ENCODE data around the gene OVOL3. TPM values are rescaled to one million over a fixed set of nuclear protein-coding genes. Genes with fewer than 3 reads are reported as not detected.

The OVOL3 gene
- total RNA-seq, 1 donor from 2014 or later, result not detected

DNA sequence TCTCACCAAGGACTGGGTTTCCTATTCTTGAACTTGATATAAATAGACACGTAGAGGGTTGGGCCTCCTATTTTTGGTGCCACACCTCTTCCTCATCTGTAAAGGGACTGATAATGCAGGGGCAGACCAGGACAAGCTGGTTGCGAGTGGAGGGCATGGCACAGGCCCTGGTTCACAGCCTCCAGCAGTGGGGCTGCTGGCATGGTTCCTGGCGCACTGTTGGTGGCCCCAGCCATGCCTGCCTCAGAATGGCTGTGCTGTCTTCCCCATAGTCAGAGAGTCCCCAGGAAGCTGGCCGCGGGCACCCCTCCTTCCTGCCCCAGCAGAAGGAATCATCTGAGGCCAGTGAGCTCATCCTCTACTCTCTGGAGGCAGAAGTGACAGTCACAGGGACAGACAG, 10.5 kb upstream of the OVOL3 start:
- DNase-seq (ENCODE audit: low read depth in 2 of 2), result no peak

DNA sequence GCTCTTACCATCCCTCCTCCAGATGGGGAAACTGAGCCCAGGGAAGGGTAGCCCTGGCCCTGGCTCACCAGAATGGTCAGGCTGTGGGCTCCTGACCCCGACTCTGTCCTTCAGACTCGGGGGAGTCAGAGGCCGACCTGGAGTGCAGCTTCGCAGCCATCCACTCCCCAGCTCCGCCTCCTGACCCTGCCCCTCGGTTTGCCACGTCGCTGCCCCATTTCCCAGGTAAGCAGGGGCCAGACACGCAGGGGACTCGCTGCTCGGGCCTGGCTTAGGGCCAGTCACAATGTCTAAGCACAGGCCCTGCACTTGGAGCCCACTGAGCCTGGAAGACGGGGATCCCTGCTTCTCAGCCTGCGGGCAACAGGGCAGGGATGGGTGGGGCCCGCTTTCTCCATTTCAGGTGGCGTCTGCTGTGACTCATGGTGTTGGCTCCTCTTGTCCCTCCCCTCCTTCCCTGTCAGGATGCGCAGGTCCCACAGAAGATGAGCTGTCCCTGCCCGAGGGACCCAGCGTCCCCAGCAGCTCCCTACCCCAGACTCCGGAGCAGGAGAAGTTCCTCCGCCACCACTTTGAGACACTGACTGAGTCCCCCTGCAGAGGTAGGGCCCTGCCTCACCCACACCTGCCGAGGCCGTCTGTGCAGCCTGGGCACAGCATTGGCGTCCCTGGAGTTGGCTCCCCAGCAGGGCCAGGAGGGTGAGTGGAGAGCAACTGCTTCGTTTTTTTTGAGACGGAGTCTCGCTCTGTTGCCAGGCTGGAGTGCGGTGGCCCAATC, 9.2 kb upstream of the OVOL3 start:
- no peak for DNase-seq (ENCODE audit: low read depth in 2 of 2)

GRCh38 chr19:36103040-36103626, 7.8 kb upstream of the OVOL3 start:
- no peak for DNase-seq (ENCODE audit: low read depth in 2 of 2)

GRCh38 chr19:36103842-36104552, 6.9 kb upstream of the OVOL3 start:
- DNase-seq (ENCODE audit: low read depth in 2 of 2), result no peak

- DNase-seq (ENCODE audit: low read depth in 2 of 2), result no peak
Observed at GRCh38 chr19:36106441-36106840, 4.5 kb upstream of the OVOL3 start.

DNA sequence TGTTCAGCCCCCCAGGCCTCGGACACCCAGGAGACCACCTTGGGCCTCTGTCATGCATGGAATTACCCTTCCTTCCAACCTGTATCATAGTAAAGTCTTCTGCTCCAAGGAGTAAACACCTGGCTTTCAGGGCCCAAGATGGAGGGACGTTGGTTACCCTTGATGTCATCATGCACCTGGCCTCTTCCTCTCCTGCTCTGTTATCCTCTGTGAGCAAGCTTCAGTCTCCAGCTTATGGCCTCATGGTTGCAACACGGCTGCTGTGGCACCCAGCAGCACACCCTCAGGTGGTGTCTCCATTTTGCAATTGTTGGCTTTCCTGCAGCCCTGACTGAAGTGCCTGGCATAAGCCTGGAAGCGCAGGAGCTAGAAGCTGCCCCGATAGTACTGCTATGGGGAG, 4.0 kb upstream of the OVOL3 start:
- no peak for DNase-seq (ENCODE audit: low read depth in 2 of 2)

GRCh38 chr19:36108684-36109083, 2.3 kb upstream of the OVOL3 start:
- no peak for DNase-seq (ENCODE audit: low read depth in 2 of 2)

GRCh38 chr19:36111200-36111539, 227 bp downstream of the OVOL3 start:
- no peak for DNase-seq (ENCODE audit: low read depth in 2 of 2)

GRCh38 chr19:36112678-36113077, 1.7 kb downstream of the OVOL3 start:
- no peak for DNase-seq (ENCODE audit: low read depth in 2 of 2)

GRCh38 chr19:36113425-36113824, 2.5 kb downstream of the OVOL3 start:
- DNase-seq (ENCODE audit: low read depth in 2 of 2), result no peak

- DNase-seq (ENCODE audit: low read depth in 2 of 2), result peak; percentile 49 to 51
Observed at GRCh38 chr19:36113894-36114720, 3.2 kb downstream of the OVOL3 start.

GRCh38 chr19:36114721-36115452, 3.9 kb downstream of the OVOL3 start, which contains the start of gene POLR2I:
TSS of gene POLR2I (minus strand) at chr19:36114875. CDS start at chr19:36114856, 19 bp downstream.
- peak; percentile 100 for DNase-seq (ENCODE audit: low read depth in 2 of 2)

DNA sequence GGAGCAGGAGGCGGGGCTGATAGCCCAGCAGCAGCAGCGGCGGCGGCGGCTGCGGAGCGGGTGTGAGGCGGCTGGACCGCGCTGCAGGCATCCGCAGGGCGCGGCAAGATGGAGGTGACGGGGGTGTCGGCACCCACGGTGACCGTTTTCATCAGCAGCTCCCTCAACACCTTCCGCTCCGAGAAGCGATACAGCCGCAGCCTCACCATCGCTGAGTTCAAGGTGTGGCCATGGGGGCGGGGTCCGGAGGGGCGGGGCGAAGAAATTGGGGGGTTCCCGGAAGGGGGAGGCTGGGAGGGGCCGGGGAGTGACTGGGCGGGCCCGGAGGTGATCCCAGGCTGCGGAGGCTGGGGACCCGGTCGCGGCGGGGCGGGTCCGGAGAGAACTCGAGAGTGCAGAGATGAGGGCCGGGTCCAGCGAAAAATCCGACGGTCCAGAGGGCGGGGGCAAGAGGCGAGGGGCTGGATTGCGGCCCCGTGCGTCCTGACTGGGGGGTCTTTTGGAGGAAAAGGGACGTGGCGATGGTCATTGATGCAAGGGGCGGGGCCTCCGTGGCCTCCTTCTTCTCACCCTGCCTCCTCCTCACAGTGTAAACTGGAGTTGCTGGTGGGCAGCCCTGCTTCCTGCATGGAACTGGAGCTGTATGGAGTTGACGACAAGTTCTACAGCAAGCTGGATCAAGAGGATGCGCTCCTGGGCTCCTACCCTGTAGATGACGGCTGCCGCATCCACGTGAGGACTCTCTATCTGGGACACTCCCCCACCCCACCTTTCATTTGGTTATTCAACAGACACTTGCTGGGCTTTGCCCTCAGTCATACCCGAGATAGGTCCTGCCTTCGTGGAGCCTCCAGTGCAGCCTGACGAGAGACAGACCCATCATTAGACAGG, 4.8 kb downstream of the OVOL3 start, which contains the start of gene TBCB:
TSS of gene TBCB (plus strand) at position 16 of the 891 bp plus-strand sequence. CDS start at position 109, 93 bp downstream.
- DNase-seq (ENCODE audit: low read depth in 2 of 2), result peak; percentile 20 to 32

- no peak for DNase-seq (ENCODE audit: low read depth in 2 of 2)
Observed at GRCh38 chr19:36116344-36116637, 5.3 kb downstream of the OVOL3 start.

DNA sequence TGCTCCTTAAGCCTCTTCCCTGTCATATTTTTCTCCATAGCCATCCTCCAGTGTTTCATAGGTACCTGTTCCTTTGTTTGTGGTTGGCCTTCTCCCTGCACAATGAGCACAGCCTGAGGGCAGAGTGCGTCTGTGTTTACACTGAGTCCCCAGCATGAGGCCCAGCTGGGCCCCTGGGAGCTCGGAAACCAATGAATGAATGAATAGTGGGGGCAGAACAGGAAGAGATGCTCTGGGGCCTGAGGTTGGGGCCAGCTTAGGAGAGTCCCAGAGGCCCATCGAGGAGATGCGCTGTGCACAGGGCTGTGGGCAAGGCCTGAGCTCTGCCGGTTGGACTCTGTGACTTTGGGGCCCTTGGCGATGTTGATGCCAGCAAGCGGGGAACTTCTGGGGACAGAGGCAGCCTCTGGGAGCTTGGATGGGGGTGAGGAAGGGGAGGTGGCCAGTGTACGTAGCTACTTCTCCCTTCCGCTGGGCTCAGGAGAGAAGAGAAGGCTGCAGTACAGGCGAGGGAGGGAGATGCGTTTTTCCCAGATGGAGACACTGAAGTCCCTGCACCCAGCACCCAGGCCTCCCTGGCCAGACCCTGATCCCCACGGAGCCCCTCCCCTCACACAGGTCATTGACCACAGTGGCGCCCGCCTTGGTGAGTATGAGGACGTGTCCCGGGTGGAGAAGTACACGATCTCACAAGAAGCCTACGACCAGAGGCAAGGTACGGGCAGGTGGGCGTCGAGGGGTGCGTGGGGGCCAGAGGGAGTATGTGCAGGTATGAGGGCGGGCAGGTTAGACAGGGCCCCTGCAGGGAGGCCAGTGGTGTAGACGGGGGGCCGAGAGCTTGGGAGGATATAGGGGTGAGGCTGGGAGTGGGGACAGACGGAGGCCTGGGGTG, 9.4 kb downstream of the OVOL3 start:
- no peak for DNase-seq (ENCODE audit: low read depth in 2 of 2)

DNA sequence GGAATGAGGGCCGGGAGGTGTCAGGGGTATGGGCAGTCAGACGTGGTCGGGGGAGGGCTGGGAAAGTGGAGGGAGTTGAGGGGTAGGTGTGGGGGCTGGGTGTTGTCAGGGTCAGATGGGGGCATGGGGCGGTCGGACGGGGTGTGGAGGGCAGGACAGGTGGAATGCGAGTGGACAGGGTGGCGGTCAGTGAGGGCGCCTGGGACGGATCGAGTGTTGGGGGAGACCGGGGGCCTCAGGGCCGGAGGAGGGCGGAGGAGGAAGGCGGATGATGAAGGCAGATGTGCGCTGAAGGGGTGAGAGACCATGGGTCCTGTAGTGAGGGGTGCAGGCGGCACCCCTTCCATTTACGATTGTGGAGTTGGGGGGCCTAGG, 10.0 kb downstream of the OVOL3 start:
- DNase-seq (ENCODE audit: low read depth in 2 of 2), result no peak

DNA sequence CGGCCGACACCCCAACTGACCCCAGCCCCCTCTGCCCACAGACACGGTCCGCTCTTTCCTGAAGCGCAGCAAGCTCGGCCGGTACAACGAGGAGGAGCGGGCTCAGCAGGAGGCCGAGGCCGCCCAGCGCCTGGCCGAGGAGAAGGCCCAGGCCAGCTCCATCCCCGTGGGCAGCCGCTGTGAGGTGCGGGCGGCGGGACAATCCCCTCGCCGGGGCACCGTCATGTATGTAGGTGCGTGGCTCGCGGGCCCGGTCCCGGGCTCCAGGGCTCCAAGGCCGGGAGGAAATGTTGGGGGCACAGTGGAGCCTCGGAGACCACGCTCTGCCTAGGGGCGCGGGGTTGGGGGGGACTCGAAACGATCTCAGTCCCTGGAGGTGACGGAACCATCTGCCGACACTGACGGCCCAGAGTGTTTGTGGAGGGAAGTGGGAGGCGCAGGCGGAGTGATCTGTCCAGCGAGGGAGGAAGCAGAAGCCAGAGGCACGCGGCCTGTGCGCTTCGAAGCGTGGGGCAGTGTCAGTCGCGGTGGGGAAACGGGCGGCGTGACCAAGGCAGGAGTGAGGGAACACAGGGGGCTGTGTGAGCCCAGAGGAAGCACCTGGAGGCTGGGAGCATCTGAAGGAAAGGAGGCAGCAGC, 10.7 kb downstream of the OVOL3 start:
- DNase-seq (ENCODE audit: low read depth in 2 of 2), result no peak

DNA sequence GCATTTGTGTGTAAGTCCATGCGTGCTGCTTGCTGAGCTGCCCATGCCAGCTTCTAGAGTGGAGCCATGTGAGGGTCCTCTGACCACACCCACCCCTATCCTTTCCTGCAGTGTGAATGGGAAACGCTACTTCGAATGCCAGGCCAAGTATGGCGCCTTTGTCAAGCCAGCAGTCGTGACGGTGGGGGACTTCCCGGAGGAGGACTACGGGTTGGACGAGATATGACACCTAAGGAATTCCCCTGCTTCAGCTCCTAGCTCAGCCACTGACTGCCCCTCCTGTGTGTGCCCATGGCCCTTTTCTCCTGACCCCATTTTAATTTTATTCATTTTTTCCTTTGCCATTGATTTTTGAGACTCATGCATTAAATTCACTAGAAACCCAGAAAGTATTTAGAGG, 14.6 kb downstream of the OVOL3 start:
- no peak for DNase-seq (ENCODE audit: low read depth in 2 of 2)

DNA sequence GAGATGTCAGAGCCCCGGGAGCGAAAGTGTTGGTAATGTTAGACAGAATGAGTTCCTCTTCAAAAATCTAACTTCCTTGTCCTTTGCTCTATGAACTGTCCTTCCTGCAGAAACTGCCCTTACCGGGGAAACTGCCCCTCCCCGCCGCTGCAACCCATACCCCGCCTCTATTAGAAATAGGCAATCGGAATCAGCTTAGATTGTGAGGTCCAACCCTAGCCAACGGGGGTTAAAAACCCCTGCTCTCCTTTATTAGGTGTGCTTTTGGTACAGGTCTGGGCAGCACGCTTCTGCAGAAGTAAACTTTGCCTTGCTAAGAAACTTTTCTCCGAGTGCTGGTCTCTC, 17.4 kb downstream of the OVOL3 start:
- DNase-seq (ENCODE audit: low read depth in 2 of 2), result no peak
